Heart right ventricle (tissue), 16 donors: ENCODE data around the gene ANKIB1. TPM values are rescaled to one million over a fixed set of nuclear protein-coding genes. Genes with fewer than 3 reads are reported as not detected.

Source experiments
- ATAC-seq, 8 donors: fragments of 200-7000 bp; cut with Tn5 transposase; one replicate each; pipeline ENCODE4 v1.9.1; 2020; ENCODE audit warnings: mild to moderate bottlenecking in 8 of 8, moderate library complexity in 8 of 8, moderate number of reproducible peaks in 1 of 8
- DNase-seq, 2 donors: peaks; one replicate each; pipeline ENCODE4 v3.0.0-alpha.2; 2020
- H3K27ac ChIP-seq, 10 donors: fragments of 200-600 bp; sonication (generic) in 2 of 10; one replicate each; pipeline versions ENCODE4 v1.5.0 to v1.8.0; 2020 to 2022; ENCODE audit warnings: mild to moderate bottlenecking in 3 of 10
- H3K27me3 ChIP-seq, 7 donors: fragments of 200-600 bp; one replicate each; pipeline ENCODE4 v1.8.0; 2021 to 2022; ENCODE audit warnings: mild to moderate bottlenecking in 2 of 7
- H3K36me3 ChIP-seq, 9 donors: fragments of 200-600 bp; sonication (generic) in 1 of 9; one replicate each; pipeline versions ENCODE4 v1.5.0 to v1.8.0; 2020 to 2022; ENCODE audit warnings: mild to moderate bottlenecking in 2 of 9
- H3K4me1 ChIP-seq, 9 donors: fragments of 200-600 bp; sonication (generic) in 1 of 9; one replicate each; pipeline versions ENCODE4 v1.5.0 to v1.8.0; 2020 to 2022; ENCODE audit warnings: mild to moderate bottlenecking in 4 of 9
- H3K4me3 ChIP-seq, 10 donors: fragments of 200-600 bp; sonication (generic) in 2 of 10; one replicate each; pipeline versions ENCODE4 v1.5.0 to v1.8.0; 2020 to 2022; ENCODE audit warnings: mild to moderate bottlenecking in 7 of 10, moderate library complexity in 2 of 10
- H3K9me3 ChIP-seq, 11 donors: fragments of 200-600 bp in 10 of 11; sonication (generic) in 2 of 11; one replicate each; pipeline versions ENCODE4 v1.5.0 to v1.8.0; 2013 to 2022; ENCODE audit warnings: mild to moderate bottlenecking in 2 of 11, control low read depth in 1 of 11, moderate library complexity in 1 of 11
- WGBS, 2 donors: extraction: QIAGEN DNeasy Blood & Tissue Kit; methylation state at CpG; one replicate each; pipeline ENCODE4 v1.1.7; 2013; ENCODE audit warnings: inconsistent platforms in 1 of 2; 5-methylcytosine and 5-hydroxymethylcytosine counted together
- intact Hi-C, 10 donors: fragments of 100-400 bp; cut with DNase I; formaldehyde crosslinking; loops; one replicate each; pipeline versions ENCODE4 v1.11.1 to v1.14.2; 2022
- polyA plus RNA-seq, 2 donors: library from polyadenylated mRNA; stranded (reverse); fragments of 200-250 nt; gene quantifications; one replicate each; pipeline ENCODE4 v1.2.3, GENCODE V29; 2013
- total RNA-seq, 10 donors: library from RNA; stranded (reverse); fragmentation: NEBNext Ultra II Directional in 3 of 10; extraction: Animal tissue kit (Norgen Biotek cat#: 25700) in 3 of 10; gene quantifications; one replicate each; pipeline versions ENCODE4 v1.2.1 to v1.2.4, GENCODE V29; 2021 to 2023
- TF ChIP-seq, protein P1 (sequence below), 9 donors: fragments of 200-600 bp; sonication (generic) in 2 of 9; IDR thresholded peaks; one replicate each; pipeline versions ENCODE4 v1.5.0 to v1.8.0; 2021 to 2022; ENCODE audit warnings: antibody characterized with exemption in 9 of 9, mild to moderate bottlenecking in 5 of 9, moderate library complexity in 1 of 9
- donor health status: Arrhythmogenic right ventricular cardiomyopathy.
- donor health status: ischemic (EF 13 %, LVEDD 7.1; RV severe dilation, severe dysfunction).
- donor health status: healthy with polysubstance abuse.
- donor health status: DM: no; HTN: yes; CAD: no.
- donor health status: DM: no; HTN: no; CAD: no.
- donor health status: ischemic (EF 25% LVEDD 6.9; RV normal size, moderate dysfunction).
- donor health status: ischemic (EF 25% LVEDD 5.7; RV mildly dilated, moderate dysfunction).
- donor health status: healthy.
- donor health status: DM: yes; HTN: yes; CAD: no.
- donor health status: Ischemic cardiomyopathy.
- donor health status: ischemic (EF 35%, LVEDD 5.7; RV mildly dilated, moderate dysfunction).
- donor health status: nonischemic (EF 11% LVEDD 7.7; RV severe dilation, severe dysfunction).
- donor health status: DM: yes; HTN: yes; CAD: no.
- donor health status: PGD.
- donor health status: ischemic (EF 29% LVEDD 5.4; RV normal size, mild dysfunction).
- donor health status: nonischemic (EF 23%, LVEDD 6.1; RV moderate dilation, normal function).

The ANKIB1 gene
- total and polyA plus RNA-seq, 12 donors: 5.5 to 71.0 (median 41.1) TPM

DNA sequence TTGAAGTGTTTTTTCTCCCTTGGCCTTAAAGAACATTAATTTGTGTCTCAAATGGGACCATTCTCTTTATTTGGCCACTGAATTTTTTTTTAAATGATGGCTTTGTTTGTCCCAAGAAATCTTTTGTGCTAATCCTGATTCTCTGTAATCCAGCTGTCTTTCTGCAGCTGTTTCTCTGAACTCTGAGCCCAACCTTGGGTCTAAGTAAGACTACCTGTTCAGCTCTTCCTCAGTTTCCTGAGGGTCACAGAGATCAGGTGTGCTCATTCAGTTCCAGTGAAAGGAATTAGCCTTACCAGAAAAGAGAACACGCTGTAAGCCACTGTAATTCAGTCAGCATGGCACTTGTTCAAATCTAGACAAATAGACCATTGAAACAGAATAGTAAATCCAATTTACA is 94.2 kb downstream of the ANKIB1 start:
- DNase-seq: no peak
- intact Hi-C loops: no loop called here
- ATAC-seq: no peak
- H3K27ac ChIP-seq: no peak overlapping the region
- no peaks in the 10 kb centered on the region for H3K27me3 ChIP-seq
- TF ChIP-seq, protein P1, sequence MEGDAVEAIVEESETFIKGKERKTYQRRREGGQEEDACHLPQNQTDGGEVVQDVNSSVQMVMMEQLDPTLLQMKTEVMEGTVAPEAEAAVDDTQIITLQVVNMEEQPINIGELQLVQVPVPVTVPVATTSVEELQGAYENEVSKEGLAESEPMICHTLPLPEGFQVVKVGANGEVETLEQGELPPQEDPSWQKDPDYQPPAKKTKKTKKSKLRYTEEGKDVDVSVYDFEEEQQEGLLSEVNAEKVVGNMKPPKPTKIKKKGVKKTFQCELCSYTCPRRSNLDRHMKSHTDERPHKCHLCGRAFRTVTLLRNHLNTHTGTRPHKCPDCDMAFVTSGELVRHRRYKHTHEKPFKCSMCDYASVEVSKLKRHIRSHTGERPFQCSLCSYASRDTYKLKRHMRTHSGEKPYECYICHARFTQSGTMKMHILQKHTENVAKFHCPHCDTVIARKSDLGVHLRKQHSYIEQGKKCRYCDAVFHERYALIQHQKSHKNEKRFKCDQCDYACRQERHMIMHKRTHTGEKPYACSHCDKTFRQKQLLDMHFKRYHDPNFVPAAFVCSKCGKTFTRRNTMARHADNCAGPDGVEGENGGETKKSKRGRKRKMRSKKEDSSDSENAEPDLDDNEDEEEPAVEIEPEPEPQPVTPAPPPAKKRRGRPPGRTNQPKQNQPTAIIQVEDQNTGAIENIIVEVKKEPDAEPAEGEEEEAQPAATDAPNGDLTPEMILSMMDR (IDR thresholded peaks at IDR 0.05): no peak
- 94 to 98% methylated on average over 1 of the region's 1 CpG for WGBS, 2 donors
- peaks cover 0 to 12% (median 8%) of the 10 kb centered on the region in 11 donors for H3K9me3 ChIP-seq
- H3K4me1 ChIP-seq: no peaks in the 10 kb centered on the region
- no peak overlapping the region for H3K4me3 ChIP-seq
- H3K36me3 ChIP-seq: peaks cover 0 to 57% (median 4%) of the 10 kb centered on the region in 9 donors

DNA sequence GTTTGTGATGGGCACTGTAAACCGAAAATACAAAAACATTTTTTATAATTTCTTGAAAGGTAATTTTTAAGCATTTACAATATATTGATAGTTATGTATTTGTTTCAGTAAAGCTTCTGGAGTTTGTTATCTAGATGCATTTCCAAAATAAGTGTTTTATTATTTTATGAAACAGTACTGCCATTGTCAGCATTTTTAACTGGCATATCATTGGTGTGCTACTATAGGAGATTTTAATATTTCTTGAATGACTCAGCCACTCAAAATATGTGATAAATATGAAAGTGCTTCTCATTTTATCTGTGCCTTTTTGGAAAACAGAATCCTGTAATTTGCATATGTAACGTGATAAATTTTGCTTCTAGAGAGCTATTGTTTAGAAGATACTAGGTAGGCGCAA is 97.9 kb downstream of the ANKIB1 start:
- no peaks in the 10 kb centered on the region for H3K4me1 ChIP-seq
- 97 to 99% methylated on average over 3 of the region's 3 CpGs for WGBS, 2 donors
- ATAC-seq (no peak), DNase-seq (no peak)
- peaks cover 0 to 75% (median 10%) of the 10 kb centered on the region in 9 donors for H3K36me3 ChIP-seq
- H3K9me3 ChIP-seq: no peaks in the 10 kb centered on the region
- TF ChIP-seq, protein P1 (IDR thresholded peaks at IDR 0.05): no peak
- intact Hi-C loops: no loop called here
- H3K27ac ChIP-seq: no peak overlapping the region
- H3K27me3 ChIP-seq: no peaks in the 10 kb centered on the region
- no peak overlapping the region for H3K4me3 ChIP-seq

DNA sequence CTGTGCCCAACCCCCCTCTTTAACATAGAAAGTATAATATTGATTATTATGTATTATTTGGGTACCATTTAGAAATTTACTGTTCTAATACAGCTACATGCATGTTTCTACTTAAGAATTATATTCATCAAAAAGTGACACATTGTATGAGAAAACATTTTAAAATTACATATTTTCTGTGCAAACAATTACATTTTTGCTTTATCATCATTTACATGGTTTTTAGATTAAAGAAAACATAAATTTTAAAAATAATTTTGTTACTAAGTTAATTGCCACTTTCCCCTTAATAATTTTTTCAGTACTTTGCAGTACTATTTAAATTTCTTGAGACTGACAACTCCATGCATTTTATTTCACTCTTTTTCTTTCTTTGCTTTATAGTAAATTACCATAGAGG is 106.2 kb downstream of the ANKIB1 start:
- peaks cover 0 to 99% (median 14%) of the 10 kb centered on the region in 9 donors for H3K36me3 ChIP-seq
- peaks cover 0 to 8% (median 0%) of the 10 kb centered on the region in 9 donors for H3K4me1 ChIP-seq
- H3K9me3 ChIP-seq: no peaks in the 10 kb centered on the region
- H3K27ac ChIP-seq: no peak overlapping the region
- no peaks in the 10 kb centered on the region for H3K27me3 ChIP-seq
- TF ChIP-seq, protein P1 (IDR thresholded peaks at IDR 0.05): no peak
- intact Hi-C loops: loop anchor here in 1 of 10 donors (10.0 kb wide), 1 partner anchor 117 kb away; no protein-coding TSS in a partner anchor
- DNase-seq (no peak), ATAC-seq (no peak)
- H3K4me3 ChIP-seq: no peak overlapping the region

DNA sequence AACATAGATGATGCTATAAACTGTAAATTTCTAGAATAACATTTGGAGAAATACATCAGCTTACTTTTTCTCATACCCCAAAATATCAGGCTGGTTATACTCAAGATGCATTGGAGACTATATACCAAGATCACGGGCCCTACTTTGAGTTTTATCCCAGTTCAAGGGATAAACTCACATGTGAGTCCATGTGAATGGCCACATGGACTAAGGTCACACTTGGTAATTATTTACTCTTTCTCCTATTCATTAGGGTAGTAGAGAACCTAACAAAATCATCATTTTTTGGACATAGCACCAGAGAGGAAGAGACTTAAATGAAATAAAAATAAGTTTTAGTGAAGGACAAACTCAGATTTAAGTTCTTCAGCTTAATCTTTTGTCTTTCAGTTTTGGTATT is 108.4 kb downstream of the ANKIB1 start:
- no peaks in the 10 kb centered on the region for H3K27me3 ChIP-seq
- TF ChIP-seq, protein P1 (IDR thresholded peaks at IDR 0.05): no peak
- H3K27ac ChIP-seq: no peak overlapping the region
- intact Hi-C loops: loop anchor here in 1 of 10 donors (10.0 kb wide), 1 partner anchor 119 kb away; no protein-coding TSS in a partner anchor
- H3K4me3 ChIP-seq: no peak overlapping the region
- DNase-seq: no peak
- H3K4me1 ChIP-seq: peaks cover 0 to 8% (median 0%) of the 10 kb centered on the region in 9 donors
- peaks cover 0 to 4% (median 0%) of the 10 kb centered on the region in 11 donors for H3K9me3 ChIP-seq
- H3K36me3 ChIP-seq: peaks cover 0 to 95% (median 10%) of the 10 kb centered on the region in 9 donors
- 97 to 100% methylated on average over 1 of the region's 1 CpG for WGBS, 2 donors
- no peak for ATAC-seq
